Measurements from ENCODE around the gene HOXD10.

- TF ChIP-seq, protein P1, sequence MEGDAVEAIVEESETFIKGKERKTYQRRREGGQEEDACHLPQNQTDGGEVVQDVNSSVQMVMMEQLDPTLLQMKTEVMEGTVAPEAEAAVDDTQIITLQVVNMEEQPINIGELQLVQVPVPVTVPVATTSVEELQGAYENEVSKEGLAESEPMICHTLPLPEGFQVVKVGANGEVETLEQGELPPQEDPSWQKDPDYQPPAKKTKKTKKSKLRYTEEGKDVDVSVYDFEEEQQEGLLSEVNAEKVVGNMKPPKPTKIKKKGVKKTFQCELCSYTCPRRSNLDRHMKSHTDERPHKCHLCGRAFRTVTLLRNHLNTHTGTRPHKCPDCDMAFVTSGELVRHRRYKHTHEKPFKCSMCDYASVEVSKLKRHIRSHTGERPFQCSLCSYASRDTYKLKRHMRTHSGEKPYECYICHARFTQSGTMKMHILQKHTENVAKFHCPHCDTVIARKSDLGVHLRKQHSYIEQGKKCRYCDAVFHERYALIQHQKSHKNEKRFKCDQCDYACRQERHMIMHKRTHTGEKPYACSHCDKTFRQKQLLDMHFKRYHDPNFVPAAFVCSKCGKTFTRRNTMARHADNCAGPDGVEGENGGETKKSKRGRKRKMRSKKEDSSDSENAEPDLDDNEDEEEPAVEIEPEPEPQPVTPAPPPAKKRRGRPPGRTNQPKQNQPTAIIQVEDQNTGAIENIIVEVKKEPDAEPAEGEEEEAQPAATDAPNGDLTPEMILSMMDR (conservative IDR thresholded peaks at IDR 0.05; ENCODE audit: low read length): no peak
- TF ChIP-seq EZH2phosphoT487 (IDR thresholded peaks at IDR 0.05; ENCODE audit: borderline replicate concordance, low read depth, low read length): no peak
Measured at GRCh38 chr2:176072951-176073904, 43.4 kb upstream of the HOXD10 start.
